22Rv1 (cell line): ENCODE measurements around the gene TIPIN.

ENCODE experiments used
- CTCF ChIP-seq: fragments of 450-650 bp; IDR thresholded peaks from 2 replicates; pipeline ENCODE4 v1.5.1; 2017; ENCODE audit warnings: mild to moderate bottlenecking
- ZFX ChIP-seq: fragments of 450-650 bp; IDR thresholded peaks from 2 replicates; pipeline ENCODE4 v1.6.1; 2017; ENCODE audit warnings: antibody characterized with exemption, borderline replicate concordance

- TF ChIP-seq CTCF (no peak), ZFX (no peak)
Observed at GRCh38 chr15:66312144-66312543, 44.3 kb downstream of the TIPIN start.
